H9 (cell line): ENCODE measurements around the gene GPHN. TPM values are rescaled to one million over a fixed set of nuclear protein-coding genes. Genes with fewer than 3 reads are reported as not detected.

Experiments used
- DNase-seq: peaks from one replicate; pipeline ENCODE4 v3.0.0-alpha.2; 2017
- H2AFZ ChIP-seq: one replicate; pipeline ENCODE4 v1.6.1; 2013; ENCODE audit warnings: mild to moderate bottlenecking, low read length, control low read depth, moderate library complexity
- H2AK5ac ChIP-seq: 2 replicates; pipeline ENCODE4 v1.6.1; 2013; ENCODE audit warnings: low read length, control low read depth, mixed read lengths; ENCODE audit not compliant: insufficient read length
- H2BK120ac ChIP-seq: one replicate; pipeline ENCODE4 v1.6.1; 2013; ENCODE audit warnings: low read depth, mild to moderate bottlenecking, low read length, control low read depth, inconsistent platforms; ENCODE audit not compliant: poor library complexity, severe bottlenecking
- H2BK12ac ChIP-seq: 2 replicates; pipeline ENCODE4 v1.6.1; 2013; ENCODE audit warnings: low read length, control low read depth, mixed read lengths, low read depth; ENCODE audit not compliant: insufficient read length
- H2BK15ac ChIP-seq: 2 replicates; pipeline ENCODE4 v1.6.1; 2013; ENCODE audit warnings: low read depth, low read length, control low read depth
- H2BK20ac ChIP-seq: one replicate; pipeline ENCODE4 v1.6.1; 2013; ENCODE audit warnings: low read depth, mild to moderate bottlenecking, low read length, control low read depth, inconsistent platforms; ENCODE audit not compliant: poor library complexity, severe bottlenecking
- H2BK5ac ChIP-seq: 2 replicates; pipeline ENCODE4 v1.6.1; 2013; ENCODE audit warnings: low read length, control low read depth, mixed read lengths; ENCODE audit not compliant: insufficient read length
- H3K14ac ChIP-seq: 2 replicates; pipeline ENCODE4 v1.6.1; 2013; ENCODE audit warnings: low read length, control low read depth; ENCODE audit not compliant: insufficient read depth
- H3K18ac ChIP-seq: 2 replicates; pipeline ENCODE4 v1.6.1; 2013; ENCODE audit warnings: low read depth, mild to moderate bottlenecking, mixed read lengths, low read length, control low read depth; ENCODE audit not compliant: insufficient read length
- H3K23ac ChIP-seq: 2 replicates; pipeline ENCODE4 v1.6.1; 2013; ENCODE audit warnings: low read length, control low read depth, mixed read lengths, low read depth; ENCODE audit not compliant: insufficient read length
- H3K23me2 ChIP-seq: 2 replicates; pipeline ENCODE4 v1.6.1; 2013; ENCODE audit warnings: low read depth, mild to moderate bottlenecking, mixed read lengths, low read length, control low read depth; ENCODE audit not compliant: insufficient read length, poor library complexity, severe bottlenecking
- H3K27ac ChIP-seq: 2 replicates; pipeline ENCODE4 v1.5.1; 2013; ENCODE audit warnings: low read length, control low read depth, mixed read lengths, low read depth; ENCODE audit not compliant: insufficient read length
- H3K27me3 ChIP-seq: 2 replicates; pipeline ENCODE4 v1.6.1; 2013; ENCODE audit warnings: low read length, control low read depth, inconsistent platforms; ENCODE audit not compliant: insufficient read depth
- H3K4ac ChIP-seq: 2 replicates; pipeline ENCODE4 v1.6.1; 2013; ENCODE audit warnings: low read depth, mild to moderate bottlenecking, control low read depth, inconsistent platforms, low read length, moderate library complexity
- H3K4me1 ChIP-seq: 2 replicates; pipeline ENCODE4 v1.6.1; 2013; ENCODE audit warnings: low read length, control low read depth, inconsistent platforms; ENCODE audit not compliant: insufficient read depth
- H3K4me2 ChIP-seq: 2 replicates; pipeline ENCODE4 v1.6.1; 2013; ENCODE audit warnings: low read length, control low read depth, mixed read lengths; ENCODE audit not compliant: insufficient read length, insufficient read depth
- H3K56ac ChIP-seq: 2 replicates; pipeline ENCODE4 v1.6.1; 2013; ENCODE audit warnings: low read depth, mild to moderate bottlenecking, mixed read lengths, low read length, control low read depth; ENCODE audit not compliant: insufficient read length
- H3K79me1 ChIP-seq: 2 replicates; pipeline ENCODE4 v1.6.1; 2013; ENCODE audit warnings: low read depth, mild to moderate bottlenecking, moderate library complexity, low read length, control low read depth, inconsistent platforms; ENCODE audit not compliant: insufficient read depth, poor library complexity, severe bottlenecking
- H3K79me2 ChIP-seq: 2 replicates; pipeline ENCODE4 v1.6.1; 2013; ENCODE audit warnings: low read length, control low read depth, inconsistent platforms; ENCODE audit not compliant: insufficient read depth
- H3K9ac ChIP-seq: 2 replicates; pipeline ENCODE4 v1.6.1; 2013; ENCODE audit warnings: low read length, control low read depth, mixed read lengths; ENCODE audit not compliant: insufficient read length; ENCODE audit errors: extremely low read depth
- H3K9me3 ChIP-seq: one replicate; pipeline ENCODE4 v1.6.1; 2013; ENCODE audit warnings: low read depth, low read length, inconsistent platforms; ENCODE audit not compliant: control insufficient read depth
- H3T11ph ChIP-seq: one replicate; pipeline ENCODE4 v1.6.1; 2013; ENCODE audit warnings: mild to moderate bottlenecking, low read length, control low read depth, inconsistent platforms
- H4K20me1 ChIP-seq: one replicate; pipeline ENCODE4 v1.6.1; 2013; ENCODE audit not compliant: control insufficient read depth, insufficient read length, insufficient read depth
- H4K5ac ChIP-seq: 2 replicates; pipeline ENCODE4 v1.6.1; 2013; ENCODE audit warnings: low read depth, mild to moderate bottlenecking, mixed read lengths, low read length, control low read depth; ENCODE audit not compliant: insufficient read length
- H4K8ac ChIP-seq: replicated peaks from 2 replicates; pipeline ENCODE4 v1.6.1; 2013; ENCODE audit warnings: low read length, control low read depth, mixed read lengths, low read depth; ENCODE audit not compliant: insufficient read length
- H4K91ac ChIP-seq: 2 replicates; pipeline ENCODE4 v1.6.1; 2013; ENCODE audit warnings: low read depth, mild to moderate bottlenecking, moderate library complexity, mixed read lengths, low read length, control low read depth; ENCODE audit not compliant: insufficient read length
- H3K27ac Mint-ChIP-seq, 3 experiments: 2 replicates in 2 of 3; 3 replicates in 1 of 3; pipeline ENCODE4 v1.8.0; 2020 to 2021; ENCODE audit warnings: mixed read lengths in 3 of 3, mild to moderate bottlenecking in 1 of 3, moderate library complexity in 1 of 3
- H3K27me3 Mint-ChIP-seq: 2 replicates; pipeline ENCODE4 v1.8.0; 2021; ENCODE audit warnings: low read depth, mild to moderate bottlenecking, moderate library complexity, mixed read lengths
- H3K36me3 Mint-ChIP-seq, 3 experiments: 2 replicates in 2 of 3; 3 replicates in 1 of 3; pipeline ENCODE4 v1.8.0; 2020 to 2021; ENCODE audit warnings: low read depth in 3 of 3, mixed read lengths in 3 of 3; ENCODE audit not compliant: insufficient read depth in 1 of 3
- H3K4me1 Mint-ChIP-seq, 2 experiments: 2 replicates each; pipeline ENCODE4 v1.8.0; 2020; ENCODE audit warnings: mixed read lengths in 2 of 2
- H3K4me3 Mint-ChIP-seq, 2 experiments: 2 replicates in 1 of 2; 3 replicates in 1 of 2; pipeline ENCODE4 v1.8.0; 2020 to 2021; ENCODE audit warnings: mild to moderate bottlenecking in 2 of 2, mixed read lengths in 2 of 2, moderate library complexity in 1 of 2
- H3K9me3 Mint-ChIP-seq, 2 experiments: 2 replicates in 1 of 2; 3 replicates in 1 of 2; pipeline ENCODE4 v1.8.0; 2020; ENCODE audit warnings: mild to moderate bottlenecking in 2 of 2, mixed read lengths in 2 of 2, moderate library complexity in 1 of 2
- CTCF ChIP-seq: fragments of 200-600 bp; sonication (generic); conservative IDR thresholded peaks from 3 replicates; pipeline ENCODE4 v1.8.0; 2021; ENCODE audit warnings: antibody characterized with exemption, mild to moderate bottlenecking
- total RNA-seq: library from RNA; stranded (reverse); gene quantifications from 2 replicates; pipeline ENCODE4 v1.2.1, GENCODE V29; 2021

The GPHN gene
- total RNA-seq, 1 experiment from 2014 or later, result 16.1 TPM

- Histone ChIP-seq H4K8ac (no peak overlapping the region), H2BK20ac (no peak overlapping the region), H4K91ac (no peak overlapping the region), H2BK12ac (no peak overlapping the region), H2BK5ac (no peak overlapping the region), H3K56ac (no peak overlapping the region), H3K9ac (no peak overlapping the region), H3K23me2 (no peaks in the 10 kb centered on the region), H4K20me1 (no peaks in the 10 kb centered on the region), H3K79me2 (no peaks in the 10 kb centered on the region), H3K23ac (no peak overlapping the region), H3K14ac (no peak overlapping the region), H3K27me3 (no peaks in the 10 kb centered on the region), H2BK120ac (no peak overlapping the region), H2AFZ (no peak overlapping the region), H3T11ph (no peak overlapping the region), H3K4me2 (no peak overlapping the region), H3K4me1 (no peaks in the 10 kb centered on the region), H2BK15ac (no peak overlapping the region), H4K5ac (no peak overlapping the region), H2AK5ac (no peak overlapping the region), H3K18ac (no peak overlapping the region), H3K9me3 (no peaks in the 10 kb centered on the region), H3K79me1 (no peaks in the 10 kb centered on the region), H3K4ac (no peak overlapping the region), H3K27ac (no peak overlapping the region)
- peaks cover 4 to 13% of the 10 kb centered on the region in 2 experiments for H3K4me1 Mint-ChIP-seq
- TF ChIP-seq CTCF, result no peak
- H3K27me3 Mint-ChIP-seq, result no peaks in the 10 kb centered on the region
- no peaks in the 10 kb centered on the region for H3K9me3 Mint-ChIP-seq
- no peak overlapping the region for H3K4me3 Mint-ChIP-seq
- no peak overlapping the region for H3K27ac Mint-ChIP-seq
- no peak for DNase-seq
- no peaks in the 10 kb centered on the region for H3K36me3 Mint-ChIP-seq
These were observed 650.6 kb downstream of the GPHN start for GRCh38 chr14:67158566-67158965.
